ENCODE results near the gene BEND4.
A peak's percentile ranks its signal among the peaks of the same experiment; 100 is the strongest.
"Not testable (repeated sequence)": the region's sequence is repeated elsewhere in the genome, so short reads cannot be mapped to it uniquely, and the experiment has no call there.

Gene BEND4

DNA sequence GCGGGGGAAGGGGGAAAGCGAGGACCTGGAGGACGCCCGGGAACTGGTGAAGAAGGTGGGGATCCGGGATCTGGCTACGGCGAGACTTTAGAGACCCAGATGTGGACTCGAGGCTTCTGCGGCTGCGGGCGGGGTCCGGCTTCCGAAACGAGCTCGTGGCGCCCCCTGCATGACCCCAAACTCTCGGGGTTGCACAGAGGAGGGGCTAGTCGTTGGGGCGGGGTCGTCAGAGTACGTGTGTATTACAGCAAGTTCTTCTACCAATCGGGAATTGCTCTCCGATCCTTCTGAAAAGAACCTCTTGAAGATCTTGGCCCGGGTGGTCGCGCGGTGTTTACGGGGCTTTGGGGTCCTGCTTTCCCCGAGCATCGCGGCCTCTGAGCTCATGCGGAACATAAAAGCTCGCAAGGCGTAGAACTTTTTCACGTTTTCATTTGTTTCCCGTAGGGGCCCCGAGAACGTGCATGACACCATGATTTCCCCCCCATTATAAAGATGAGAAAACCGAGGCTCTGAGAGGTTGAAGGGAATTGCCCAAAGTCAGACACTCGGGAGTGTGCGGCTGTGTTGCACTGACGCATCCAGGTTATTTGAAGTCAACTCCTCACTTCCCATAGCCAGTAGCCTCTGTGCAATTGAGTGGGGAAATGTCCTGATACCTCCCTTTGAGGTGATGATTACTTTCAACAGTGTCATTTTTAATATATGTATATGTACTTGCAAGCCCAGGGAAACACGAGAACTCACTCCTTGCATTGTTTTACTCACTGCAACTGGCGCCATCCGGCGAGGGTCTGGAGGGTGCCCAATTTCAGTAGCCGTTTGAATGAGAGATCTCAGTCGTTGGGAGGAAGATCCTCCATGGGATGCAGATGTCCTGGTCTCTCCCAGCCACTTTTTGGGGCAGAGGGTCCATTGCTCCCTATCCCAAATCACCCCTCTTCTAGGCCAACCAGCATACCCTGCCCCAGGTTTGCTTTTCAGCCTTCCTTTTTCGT, at the start of gene BEND4:
Gene BEND4 (minus strand): TSS at position 149 of the 998 bp plus-strand sequence. CDS start 512 bp downstream, outside the sequence.
- Histone ChIP-seq H3K4me1 (ENCODE audit: insufficient read depth, low read length) (peaks cover 4% of the 10 kb centered on the region; the same call in 1 of the 2 replicates), H3K27ac (ENCODE audit: low read length) (no peak within 1 kb of the TSS), H3K36me3 (ENCODE audit: insufficient read depth, low read depth, low read length) (no peaks in the 10 kb centered on the region), H3K27me3 (ENCODE audit: insufficient read depth, low read length) (peaks cover 50% of the 10 kb centered on the region), H3K9ac (ENCODE audit: low read depth, low read length) (peak within 1 kb of the TSS; percentile 71; the same call in 1 of the 2 replicates), H3K4me3 (ENCODE audit: low read length) (peak within 1 kb of the TSS; percentile 68), H3K9me3 (ENCODE audit: insufficient read depth, low read depth, low read length) (no peaks in the 10 kb centered on the region)

DNA sequence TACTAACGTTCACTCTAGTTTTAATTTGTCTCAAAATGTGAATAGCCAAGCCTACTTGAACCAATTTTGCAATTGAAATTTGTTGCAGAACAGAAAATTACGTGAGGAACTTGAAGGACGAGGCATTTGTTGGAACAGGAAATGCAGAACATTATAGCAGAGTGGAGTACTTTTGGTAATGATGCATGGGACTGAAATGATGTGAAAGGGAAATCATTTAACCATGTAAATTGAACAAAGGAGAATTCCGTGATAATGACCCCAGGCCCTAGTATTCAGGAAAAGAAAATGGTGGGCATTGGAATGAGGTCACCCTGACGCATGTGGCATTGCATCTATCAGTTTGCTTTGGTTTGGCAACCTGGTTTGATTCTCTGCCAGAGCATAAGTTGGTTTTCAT, 44.9 kb upstream of the BEND4 start:
- Histone ChIP-seq H3K4me1 (ENCODE audit: insufficient read depth, low read length) (no peaks in the 10 kb centered on the region), H3K27me3 (ENCODE audit: insufficient read depth, low read length) (no peaks in the 10 kb centered on the region), H3K36me3 (ENCODE audit: insufficient read depth, low read depth, low read length) (no peaks in the 10 kb centered on the region), H3K9ac (ENCODE audit: low read depth, low read length) (no peak overlapping the region), H3K4me3 (ENCODE audit: low read length) (no peak overlapping the region), H3K9me3 (ENCODE audit: insufficient read depth, low read depth, low read length) (no peaks in the 10 kb centered on the region), H3K27ac (ENCODE audit: low read length) (no peak overlapping the region)

GRCh38 chr4:42172921-42173320, 20.5 kb upstream of the BEND4 start:
- Histone ChIP-seq H3K9me3 (ENCODE audit: insufficient read depth, low read depth, low read length) (no peaks in the 10 kb centered on the region), H3K27ac (ENCODE audit: low read length) (no peak overlapping the region), H3K4me3 (ENCODE audit: low read length) (no peak overlapping the region), H3K27me3 (ENCODE audit: insufficient read depth, low read length) (no peaks in the 10 kb centered on the region), H3K9ac (ENCODE audit: low read depth, low read length) (no peak overlapping the region), H3K4me1 (ENCODE audit: insufficient read depth, low read length) (peaks cover 14% of the 10 kb centered on the region), H3K36me3 (ENCODE audit: insufficient read depth, low read depth, low read length) (no peaks in the 10 kb centered on the region)

DNA sequence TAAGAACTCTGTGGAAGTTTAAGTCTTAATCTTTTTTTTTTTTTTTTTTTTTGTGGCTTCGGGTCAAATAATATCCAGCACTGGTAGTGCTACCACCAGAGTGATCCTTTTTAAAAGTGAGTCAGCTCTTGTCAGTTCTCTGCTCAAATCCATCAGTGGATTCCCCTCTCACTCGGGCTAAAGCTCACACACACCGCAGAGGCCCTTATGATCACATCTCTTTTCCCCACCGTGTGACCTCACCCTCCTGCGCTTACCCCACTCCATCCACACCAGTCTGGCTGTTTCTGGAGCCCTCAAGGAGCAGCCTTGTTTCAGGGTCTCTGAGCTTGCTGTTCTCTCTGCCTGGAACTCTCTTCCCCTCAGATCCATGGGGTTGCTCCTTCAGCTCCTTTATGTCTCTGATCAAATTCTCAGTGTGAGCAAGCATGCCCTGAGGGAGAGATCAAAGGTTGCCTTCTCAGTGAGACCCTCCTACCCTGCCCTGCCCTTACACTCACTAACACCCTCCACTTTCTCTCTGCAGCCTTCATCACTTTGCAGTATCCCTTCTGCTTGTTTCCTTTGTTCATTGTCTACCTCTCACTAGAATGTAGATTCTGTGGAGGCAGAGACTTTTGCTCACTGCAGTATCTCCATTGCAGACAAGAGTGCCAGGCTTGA, 19.8 kb upstream of the BEND4 start:
- Histone ChIP-seq H3K4me1 (ENCODE audit: insufficient read depth, low read length) (peaks cover 21% of the 10 kb centered on the region), H3K9ac (ENCODE audit: low read depth, low read length) (no peak overlapping the region), H3K9me3 (ENCODE audit: insufficient read depth, low read depth, low read length) (no peaks in the 10 kb centered on the region), H3K4me3 (ENCODE audit: low read length) (no peak overlapping the region), H3K27me3 (ENCODE audit: insufficient read depth, low read length) (no peaks in the 10 kb centered on the region), H3K27ac (ENCODE audit: low read length) (no peak overlapping the region), H3K36me3 (ENCODE audit: insufficient read depth, low read depth, low read length) (no peaks in the 10 kb centered on the region)

DNA sequence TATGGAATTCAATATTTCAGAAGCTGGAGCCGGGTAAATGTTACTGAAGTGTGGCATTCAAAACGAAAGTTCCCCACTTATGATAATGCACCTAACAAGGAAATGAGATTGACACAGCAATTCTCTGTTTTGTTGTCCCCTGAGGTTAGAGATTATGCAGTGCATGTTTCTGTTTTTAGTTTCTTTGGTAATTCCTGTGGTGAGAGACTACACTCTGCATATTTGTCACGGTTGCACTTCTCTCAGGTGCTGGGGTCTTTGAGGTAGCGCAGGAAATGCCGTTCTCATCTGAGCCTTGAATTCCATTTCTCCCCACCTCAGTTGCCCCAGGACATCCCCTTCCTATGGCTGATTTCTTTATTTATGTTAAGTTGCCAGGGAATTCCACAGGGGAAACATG, 15.3 kb upstream of the BEND4 start:
- Histone ChIP-seq H3K9me3 (ENCODE audit: insufficient read depth, low read depth, low read length) (no peaks in the 10 kb centered on the region), H3K36me3 (ENCODE audit: insufficient read depth, low read depth, low read length) (no peaks in the 10 kb centered on the region), H3K9ac (ENCODE audit: low read depth, low read length) (no peak overlapping the region), H3K27me3 (ENCODE audit: insufficient read depth, low read length) (no peaks in the 10 kb centered on the region), H3K4me3 (ENCODE audit: low read length) (no peak overlapping the region), H3K4me1 (ENCODE audit: insufficient read depth, low read length) (peaks cover 13% of the 10 kb centered on the region; the same call in 1 of the 2 replicates), H3K27ac (ENCODE audit: low read length) (no peak overlapping the region)

- not testable (repeated sequence) for H3K36me3 ChIP-seq (ENCODE audit: insufficient read depth, low read depth, low read length); H3K9me3 ChIP-seq (ENCODE audit: insufficient read depth, low read depth, low read length); H3K27me3 ChIP-seq (ENCODE audit: insufficient read depth, low read length); H3K9ac ChIP-seq (ENCODE audit: low read depth, low read length); H3K4me1 ChIP-seq (ENCODE audit: insufficient read depth, low read length); H3K4me3 ChIP-seq (ENCODE audit: low read length); H3K27ac ChIP-seq (ENCODE audit: low read length)
Measured at GRCh38 chr4:42166186-42166585, 13.7 kb upstream of the BEND4 start.

- Histone ChIP-seq H3K4me3 (ENCODE audit: low read length) (no peak overlapping the region), H3K27me3 (ENCODE audit: insufficient read depth, low read length) (peaks cover 2% of the 10 kb centered on the region; the same call in 1 of the 2 replicates), H3K27ac (ENCODE audit: low read length) (no peak overlapping the region), H3K36me3 (ENCODE audit: insufficient read depth, low read depth, low read length) (no peaks in the 10 kb centered on the region), H3K4me1 (ENCODE audit: insufficient read depth, low read length) (no peaks in the 10 kb centered on the region), H3K9me3 (ENCODE audit: insufficient read depth, low read depth, low read length) (no peaks in the 10 kb centered on the region), H3K9ac (ENCODE audit: low read depth, low read length) (no peak overlapping the region)
Measured at GRCh38 chr4:42159271-42160001, 7.0 kb upstream of the BEND4 start.

- Histone ChIP-seq H3K9ac (ENCODE audit: low read depth, low read length) (peak overlapping the region; percentile 71; the same call in 1 of the 2 replicates), H3K27me3 (ENCODE audit: insufficient read depth, low read length) (peaks cover 50% of the 10 kb centered on the region), H3K4me3 (ENCODE audit: low read length) (peak overlapping the region; percentile 68), H3K36me3 (ENCODE audit: insufficient read depth, low read depth, low read length) (no peaks in the 10 kb centered on the region), H3K4me1 (ENCODE audit: insufficient read depth, low read length) (peaks cover 4% of the 10 kb centered on the region; the same call in 1 of the 2 replicates), H3K9me3 (ENCODE audit: insufficient read depth, low read depth, low read length) (no peaks in the 10 kb centered on the region), H3K27ac (ENCODE audit: low read length) (no peak overlapping the region)
Measured at GRCh38 chr4:42151568-42152506, 618 bp downstream of the BEND4 start.

DNA sequence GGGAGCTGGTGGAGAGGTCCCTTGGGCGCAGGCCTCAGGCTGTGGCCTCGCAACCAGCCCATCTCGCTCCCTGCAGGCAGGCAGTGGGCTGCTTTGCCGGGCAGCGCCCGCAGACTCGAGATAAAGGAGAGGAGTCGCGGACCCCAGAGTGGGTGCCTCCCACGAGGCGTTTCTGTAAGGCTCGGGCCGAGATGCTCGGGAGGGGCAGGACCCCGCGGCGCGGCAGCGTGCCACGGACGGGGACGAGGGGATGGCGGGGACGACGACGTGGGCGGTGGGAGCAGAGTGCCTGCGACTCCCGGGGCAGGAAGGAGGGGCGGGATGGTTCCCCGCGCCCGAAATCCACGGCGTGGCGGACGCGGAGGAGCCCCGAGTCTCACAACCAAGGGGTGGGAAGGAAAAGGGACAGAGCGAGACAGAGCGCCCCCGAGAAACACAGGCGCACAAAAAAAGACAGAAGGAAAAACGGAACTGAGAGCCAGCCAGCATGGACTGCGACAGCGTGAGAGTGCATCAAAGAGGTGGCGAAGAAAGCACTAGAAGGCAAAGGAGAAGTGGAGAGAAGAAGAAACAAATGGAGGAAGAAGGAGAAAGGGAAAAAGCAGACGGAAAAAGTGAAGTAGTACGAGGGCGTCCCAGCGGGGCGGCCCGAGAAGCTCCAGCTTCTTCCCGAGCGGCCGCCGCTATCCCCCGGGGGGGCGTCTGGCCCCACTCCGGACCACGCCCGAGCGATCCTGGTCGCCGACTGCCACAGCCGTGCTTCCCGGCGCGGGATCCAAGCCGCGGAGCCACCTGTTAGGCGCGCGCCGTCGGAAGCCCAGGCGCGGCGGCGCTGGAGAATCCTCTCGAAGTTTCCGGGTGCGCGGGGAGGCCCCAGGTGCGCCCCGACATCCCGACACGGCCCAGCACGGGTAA, 1.5 kb downstream of the BEND4 start:
- H3K9ac ChIP-seq (ENCODE audit: low read depth, low read length) = peak overlapping the region; percentile 47; the same call in 1 of the 2 replicates
- H3K4me3 ChIP-seq (ENCODE audit: low read length) = peak overlapping the region; percentile 68

GRCh38 chr4:42149004-42149403, 3.5 kb downstream of the BEND4 start:
- Histone ChIP-seq H3K9ac (ENCODE audit: low read depth, low read length) (no peak overlapping the region), H3K9me3 (ENCODE audit: insufficient read depth, low read depth, low read length) (no peaks in the 10 kb centered on the region), H3K4me3 (ENCODE audit: low read length) (peak overlapping the region; percentile 68; the same call in 1 of the 2 replicates), H3K27ac (ENCODE audit: low read length) (no peak overlapping the region), H3K4me1 (ENCODE audit: insufficient read depth, low read length) (peaks cover 4% of the 10 kb centered on the region; the same call in 1 of the 2 replicates), H3K27me3 (ENCODE audit: insufficient read depth, low read length) (peaks cover 44% of the 10 kb centered on the region), H3K36me3 (ENCODE audit: insufficient read depth, low read depth, low read length) (peaks cover 11% of the 10 kb centered on the region)

More for the DNA sequence above, 1.5 kb downstream of the BEND4 start:
- Histone ChIP-seq H3K27ac (ENCODE audit: low read length) (no peak overlapping the region), H3K9me3 (ENCODE audit: insufficient read depth, low read depth, low read length) (no peaks in the 10 kb centered on the region), H3K36me3 (ENCODE audit: insufficient read depth, low read depth, low read length) (no peaks in the 10 kb centered on the region), H3K27me3 (ENCODE audit: insufficient read depth, low read length) (peaks cover 50% of the 10 kb centered on the region), H3K4me1 (ENCODE audit: insufficient read depth, low read length) (peaks cover 4% of the 10 kb centered on the region; the same call in 1 of the 2 replicates)
